Measurements from ENCODE around the gene VPS33B. TPM values are rescaled to one million over a fixed set of nuclear protein-coding genes. Genes with fewer than 3 reads are reported as not detected.

The VPS33B gene
- total RNA-seq, 2 experiments from 2014 or later, result 22.2 to 22.9 TPM

- H3K4me1 Mint-ChIP-seq (ENCODE audit: low read depth), result peaks cover 16% of the 10 kb centered on the region
- DNase-seq (no peak), ATAC-seq (no peak)
- CTCF ChIA-PET, result interaction anchor here (0.7 to 5.4 kb wide), 5 partner anchors 11 to 62 kb away, joined by 3 to 32 read pairs (median 5); no protein-coding TSS in a partner anchor
- TF ChIP-seq, protein P1, sequence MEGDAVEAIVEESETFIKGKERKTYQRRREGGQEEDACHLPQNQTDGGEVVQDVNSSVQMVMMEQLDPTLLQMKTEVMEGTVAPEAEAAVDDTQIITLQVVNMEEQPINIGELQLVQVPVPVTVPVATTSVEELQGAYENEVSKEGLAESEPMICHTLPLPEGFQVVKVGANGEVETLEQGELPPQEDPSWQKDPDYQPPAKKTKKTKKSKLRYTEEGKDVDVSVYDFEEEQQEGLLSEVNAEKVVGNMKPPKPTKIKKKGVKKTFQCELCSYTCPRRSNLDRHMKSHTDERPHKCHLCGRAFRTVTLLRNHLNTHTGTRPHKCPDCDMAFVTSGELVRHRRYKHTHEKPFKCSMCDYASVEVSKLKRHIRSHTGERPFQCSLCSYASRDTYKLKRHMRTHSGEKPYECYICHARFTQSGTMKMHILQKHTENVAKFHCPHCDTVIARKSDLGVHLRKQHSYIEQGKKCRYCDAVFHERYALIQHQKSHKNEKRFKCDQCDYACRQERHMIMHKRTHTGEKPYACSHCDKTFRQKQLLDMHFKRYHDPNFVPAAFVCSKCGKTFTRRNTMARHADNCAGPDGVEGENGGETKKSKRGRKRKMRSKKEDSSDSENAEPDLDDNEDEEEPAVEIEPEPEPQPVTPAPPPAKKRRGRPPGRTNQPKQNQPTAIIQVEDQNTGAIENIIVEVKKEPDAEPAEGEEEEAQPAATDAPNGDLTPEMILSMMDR (IDR thresholded peaks at IDR 0.05), result no peak
- H3K4me3 Mint-ChIP-seq, result no peak overlapping the region
- POLR2A ChIA-PET, result interaction anchor here (0.9 to 1.3 kb wide), 2 partner anchors 8 to 15 kb away, joined by 3 read pairs; no protein-coding TSS in a partner anchor
- no peak overlapping the region for H3K27ac Mint-ChIP-seq
- H3K36me3 Mint-ChIP-seq (ENCODE audit: low read depth), result peaks cover 25% of the 10 kb centered on the region
- H3K27me3 Mint-ChIP-seq, result no peaks in the 10 kb centered on the region
- intact Hi-C loops (cut with micrococcal nuclease), result no loop called here
- H3K9me3 Mint-ChIP-seq, result no peaks in the 10 kb centered on the region
Observed at GRCh38 chr15:90987561-90988141, 34.7 kb downstream of the VPS33B start.

DNA sequence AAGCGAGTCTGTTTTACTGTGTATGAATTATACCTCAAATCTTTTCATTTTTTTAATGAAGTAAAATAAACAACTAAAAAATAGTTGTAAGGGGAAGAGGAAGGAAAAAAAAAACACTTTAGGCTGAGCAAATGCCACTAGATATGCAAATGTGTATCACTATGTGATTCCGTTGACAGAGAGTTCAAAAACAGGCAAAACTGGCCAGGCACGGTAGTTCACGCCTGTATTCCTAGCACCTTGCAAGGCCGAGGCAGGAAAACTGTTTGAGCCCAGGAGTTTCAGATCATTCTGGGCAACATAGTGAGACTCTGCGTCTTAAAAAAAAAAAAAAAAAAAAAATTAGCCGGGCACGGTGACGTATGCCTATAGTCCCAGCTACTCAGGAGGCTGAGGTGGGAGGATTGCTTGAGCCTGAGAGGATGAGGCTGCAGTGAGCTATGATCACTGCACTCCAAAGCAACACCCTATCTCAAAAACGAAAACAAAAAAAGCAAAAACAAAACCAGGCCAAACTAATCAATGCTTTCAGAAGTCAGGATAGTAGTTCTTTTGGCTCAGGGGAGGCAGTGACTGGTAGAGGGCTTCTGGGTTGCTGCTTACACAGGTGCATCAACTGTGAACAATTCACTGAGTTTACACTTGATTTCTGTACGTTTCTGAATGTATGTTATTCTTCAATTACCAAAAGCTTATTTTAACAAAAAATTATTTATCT lies 35.4 kb downstream of the VPS33B start:
- ChIA-PET POLR2A (interaction anchor here (0.9 kb wide), 1 partner anchor 15 kb away, joined by 3 read pairs; no protein-coding TSS in a partner anchor), CTCF (interaction anchor here (1.2 to 5.4 kb wide), 4 partner anchors 10 to 62 kb away, joined by 3 to 32 read pairs (median 4); no protein-coding TSS in a partner anchor)
- H3K27ac Mint-ChIP-seq, result no peak overlapping the region
- TF ChIP-seq, protein P1 (IDR thresholded peaks at IDR 0.05), result no peak
- DNase-seq (no peak), ATAC-seq (no peak)
- intact Hi-C loops (cut with micrococcal nuclease), result no loop called here
- no peak overlapping the region for H3K4me3 Mint-ChIP-seq
- H3K27me3 Mint-ChIP-seq, result no peaks in the 10 kb centered on the region
- H3K36me3 Mint-ChIP-seq (ENCODE audit: low read depth), result peaks cover 28% of the 10 kb centered on the region
- peaks cover 10% of the 10 kb centered on the region for H3K4me1 Mint-ChIP-seq (ENCODE audit: low read depth)
- no peaks in the 10 kb centered on the region for H3K9me3 Mint-ChIP-seq

- peaks cover 63% of the 10 kb centered on the region for H3K36me3 Mint-ChIP-seq (ENCODE audit: low read depth)
- CTCF ChIA-PET, result interaction anchor here (1.4 to 5.4 kb wide), 3 partner anchors 11 to 25 kb away, joined by 3 to 32 read pairs (median 6); no protein-coding TSS in a partner anchor
- TF ChIP-seq, protein P1 (IDR thresholded peaks at IDR 0.05), result no peak
- no peak overlapping the region for H3K27ac Mint-ChIP-seq
- POLR2A ChIA-PET, result interaction anchor here (0.6 to 1.1 kb wide), 2 partner anchors 39 to 48 kb away, joined by 3 read pairs; no protein-coding TSS in a partner anchor
- intact Hi-C loops (cut with micrococcal nuclease), result no loop called here
- ATAC-seq (no peak), DNase-seq (no peak)
- no peaks in the 10 kb centered on the region for H3K4me1 Mint-ChIP-seq (ENCODE audit: low read depth)
- H3K4me3 Mint-ChIP-seq, result no peak overlapping the region
- H3K9me3 Mint-ChIP-seq, result no peaks in the 10 kb centered on the region
- no peaks in the 10 kb centered on the region for H3K27me3 Mint-ChIP-seq
Observed at GRCh38 chr15:90982135-90982534, 40.3 kb downstream of the VPS33B start.

DNA sequence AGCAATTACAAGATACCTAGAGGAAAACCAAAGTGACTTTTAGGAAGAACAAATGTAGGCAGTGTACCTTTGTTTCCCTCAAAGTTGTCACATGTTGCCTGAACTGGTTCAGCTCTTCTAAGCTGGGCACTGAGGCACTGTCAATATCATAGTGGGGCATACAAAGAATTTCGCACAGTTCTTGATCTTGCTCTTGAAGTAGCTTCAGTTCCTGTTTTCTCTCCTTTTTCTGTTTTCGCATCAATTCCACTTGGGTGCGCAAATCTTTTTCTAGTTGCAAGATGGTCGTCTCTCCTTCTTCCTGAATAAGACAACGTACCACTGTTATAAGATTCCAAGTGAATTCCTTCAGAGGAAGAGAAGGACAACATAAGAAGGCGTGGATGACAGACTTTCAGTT lies 40.7 kb downstream of the VPS33B start:
- ATAC-seq, result no peak
- Mint-ChIP-seq H3K36me3 (ENCODE audit: low read depth) (peaks cover 65% of the 10 kb centered on the region), H3K9me3 (no peaks in the 10 kb centered on the region), H3K27me3 (no peaks in the 10 kb centered on the region), H3K27ac (no peak overlapping the region), H3K4me3 (no peak overlapping the region), H3K4me1 (ENCODE audit: low read depth) (no peaks in the 10 kb centered on the region)
- ChIA-PET POLR2A (interaction anchor here (0.6 to 1.4 kb wide), 4 partner anchors 8 to 47 kb away, joined by 3 to 4 read pairs (median 3); no protein-coding TSS in a partner anchor), CTCF (interaction anchor here (1.9 to 6.6 kb wide), 2 partner anchors 12 to 24 kb away, joined by 6 to 42 read pairs; no protein-coding TSS in a partner anchor)
- TF ChIP-seq, protein P1 (IDR thresholded peaks at IDR 0.05), result no peak
- DNase-seq, result no peak
- intact Hi-C loops (cut with micrococcal nuclease), result no loop called here
